ENCODE results near the gene BRSK1.

Gene BRSK1

DNA sequence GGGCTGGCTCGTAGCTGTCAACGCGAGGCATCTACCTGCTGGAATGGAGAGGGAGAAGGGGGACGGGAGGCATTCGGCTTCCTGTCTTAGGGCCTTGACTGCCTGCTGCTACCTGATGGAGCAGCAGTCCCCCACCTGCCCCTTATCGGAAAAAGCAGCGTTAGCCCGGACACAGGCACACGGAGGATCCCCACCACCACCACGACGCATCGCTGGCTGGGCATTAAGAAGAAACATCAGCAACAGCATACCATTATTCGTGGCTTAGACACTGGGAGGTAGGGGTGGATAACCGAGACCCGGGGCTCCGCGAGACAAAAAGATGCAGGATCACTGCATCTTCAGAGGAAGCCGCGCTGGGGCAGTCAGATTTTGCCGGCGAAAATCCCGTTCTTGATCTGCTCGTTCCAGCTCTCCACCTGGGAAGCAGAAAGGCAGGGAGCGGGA is 69.6 kb downstream of the BRSK1 start:
- DNase-seq (ENCODE audit: low read depth in 2 of 2) = no peak

DNA sequence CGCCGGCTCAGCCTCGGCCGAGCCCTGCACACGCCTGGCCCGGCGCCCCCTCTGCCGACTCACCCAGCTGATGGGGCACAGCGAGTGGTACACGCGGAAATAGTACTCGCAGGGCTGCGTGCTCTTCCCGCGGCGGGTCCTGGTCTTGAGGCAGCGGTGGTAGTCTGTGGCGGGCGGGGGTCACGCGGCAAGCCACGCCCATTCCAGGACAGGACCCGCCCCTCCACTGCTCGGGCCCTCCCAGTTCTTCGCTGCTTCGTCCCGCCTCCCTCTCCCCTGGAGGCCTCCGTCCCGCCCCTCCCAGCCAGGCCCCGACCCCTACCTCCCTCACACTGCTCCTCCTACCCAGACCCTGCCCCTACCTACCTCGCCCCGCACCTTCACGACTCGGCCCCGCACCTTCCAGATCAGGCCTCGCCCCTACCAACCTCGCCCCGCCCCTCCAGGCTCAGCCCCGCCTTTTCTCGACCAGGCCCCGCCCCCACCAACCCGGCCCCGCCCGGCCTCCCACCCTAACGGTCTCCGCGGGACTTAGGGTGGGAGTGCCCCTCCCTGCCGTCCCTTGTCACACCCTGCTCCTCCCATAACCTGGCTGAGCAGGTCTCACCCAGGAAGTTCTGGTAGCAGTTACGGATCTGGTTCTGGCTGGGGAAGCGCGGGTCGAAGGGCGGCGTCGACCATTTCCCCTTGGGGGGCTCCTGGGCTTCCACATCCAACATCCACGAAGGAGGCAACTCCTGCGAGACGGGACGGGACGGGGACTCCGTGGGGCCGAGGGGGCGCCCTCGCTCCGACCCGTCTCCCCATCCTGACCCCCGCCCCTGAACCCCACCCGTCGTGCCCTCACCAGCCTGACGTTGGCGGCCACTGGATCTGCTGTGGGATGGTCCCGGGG is 70.3 kb downstream of the BRSK1 start:
- DNase-seq (ENCODE audit: low read depth in 2 of 2) = peak in 1 of 2 donors; percentile 42

DNA sequence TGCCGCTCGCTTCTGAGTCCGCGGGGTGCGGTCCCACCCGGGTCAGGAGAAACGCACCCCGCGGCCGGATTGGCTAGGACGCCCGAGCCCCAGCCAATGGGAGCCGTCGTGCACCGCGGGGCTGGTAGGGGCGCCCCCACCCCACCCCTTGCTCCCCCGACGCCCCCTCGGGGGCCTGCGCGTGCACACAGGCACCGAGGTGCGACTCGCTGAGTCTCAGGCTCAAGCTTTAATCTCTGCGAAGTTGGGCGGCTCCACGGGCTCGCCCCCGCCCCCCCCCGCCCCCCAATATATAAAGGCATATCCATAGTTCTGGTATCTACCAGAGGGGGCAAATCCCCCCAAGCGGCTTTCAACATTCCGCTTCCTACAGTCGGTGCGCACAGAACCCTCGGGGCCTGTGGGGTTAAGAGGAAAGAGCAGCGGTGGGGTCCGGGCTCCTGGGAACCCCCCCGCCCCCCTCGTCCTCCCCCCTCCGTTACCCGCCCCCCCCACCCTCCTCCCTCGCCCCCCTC is 71.0 kb downstream of the BRSK1 start, which contains the start of gene COX6B2:
Gene COX6B2 (minus strand): TSS at position 22 of the 515 bp plus-strand sequence. CDS start 198 bp downstream, outside the sequence.
- no peak for DNase-seq (ENCODE audit: low read depth in 2 of 2)

DNA sequence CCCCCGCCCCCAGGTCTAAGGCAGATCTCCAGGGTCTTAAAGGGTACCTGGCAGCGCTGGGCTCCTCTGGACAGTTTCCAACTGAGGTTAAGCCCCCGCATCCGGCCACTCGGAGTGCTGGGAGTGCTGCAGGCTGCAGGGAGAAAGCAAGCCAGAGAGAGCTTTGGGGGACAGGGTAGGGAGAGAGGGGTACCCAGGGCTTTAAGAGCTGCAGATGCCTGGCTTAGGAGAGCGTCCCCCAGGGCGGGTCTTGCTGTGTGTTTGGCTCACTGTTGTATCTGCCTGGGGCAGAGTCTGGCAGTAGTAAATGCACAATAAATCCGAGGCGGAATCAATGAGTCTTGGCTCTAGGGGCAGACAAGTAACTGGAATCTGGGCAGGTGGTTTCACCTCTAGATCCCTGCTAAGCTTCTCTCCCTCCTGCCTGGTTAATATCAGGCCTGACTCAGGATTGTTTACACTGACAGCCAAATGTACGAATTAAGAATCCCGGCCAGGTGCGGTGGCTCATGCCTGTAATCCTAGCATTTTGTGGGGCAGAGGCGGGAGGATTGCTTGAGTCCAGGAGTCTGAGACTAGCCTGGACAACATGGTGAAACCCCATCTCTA is 71.5 kb downstream of the BRSK1 start:
- DNase-seq (ENCODE audit: low read depth in 2 of 2) = no peak

DNA sequence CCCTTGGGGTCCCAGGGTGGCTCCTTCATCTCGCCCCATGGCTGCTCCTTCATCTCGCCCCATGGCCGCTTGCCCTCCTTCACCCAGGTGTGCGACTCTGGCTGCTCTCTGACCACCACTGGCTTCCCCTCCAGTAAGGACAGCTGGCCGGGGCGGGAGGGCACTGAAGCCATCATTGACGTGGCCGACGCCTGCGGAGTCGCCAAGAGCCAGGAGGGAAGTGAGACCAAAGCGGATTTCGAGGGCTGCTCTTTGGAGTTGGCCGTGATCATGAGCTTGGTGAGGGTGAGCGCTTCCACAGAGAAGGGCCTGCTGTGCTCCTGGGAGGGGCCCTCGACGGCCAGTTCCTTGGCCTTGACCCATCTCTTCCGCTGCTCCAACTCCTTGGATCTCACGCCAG is 74.7 kb downstream of the BRSK1 start:
- DNase-seq (ENCODE audit: low read depth in 2 of 2) = no peak

DNA sequence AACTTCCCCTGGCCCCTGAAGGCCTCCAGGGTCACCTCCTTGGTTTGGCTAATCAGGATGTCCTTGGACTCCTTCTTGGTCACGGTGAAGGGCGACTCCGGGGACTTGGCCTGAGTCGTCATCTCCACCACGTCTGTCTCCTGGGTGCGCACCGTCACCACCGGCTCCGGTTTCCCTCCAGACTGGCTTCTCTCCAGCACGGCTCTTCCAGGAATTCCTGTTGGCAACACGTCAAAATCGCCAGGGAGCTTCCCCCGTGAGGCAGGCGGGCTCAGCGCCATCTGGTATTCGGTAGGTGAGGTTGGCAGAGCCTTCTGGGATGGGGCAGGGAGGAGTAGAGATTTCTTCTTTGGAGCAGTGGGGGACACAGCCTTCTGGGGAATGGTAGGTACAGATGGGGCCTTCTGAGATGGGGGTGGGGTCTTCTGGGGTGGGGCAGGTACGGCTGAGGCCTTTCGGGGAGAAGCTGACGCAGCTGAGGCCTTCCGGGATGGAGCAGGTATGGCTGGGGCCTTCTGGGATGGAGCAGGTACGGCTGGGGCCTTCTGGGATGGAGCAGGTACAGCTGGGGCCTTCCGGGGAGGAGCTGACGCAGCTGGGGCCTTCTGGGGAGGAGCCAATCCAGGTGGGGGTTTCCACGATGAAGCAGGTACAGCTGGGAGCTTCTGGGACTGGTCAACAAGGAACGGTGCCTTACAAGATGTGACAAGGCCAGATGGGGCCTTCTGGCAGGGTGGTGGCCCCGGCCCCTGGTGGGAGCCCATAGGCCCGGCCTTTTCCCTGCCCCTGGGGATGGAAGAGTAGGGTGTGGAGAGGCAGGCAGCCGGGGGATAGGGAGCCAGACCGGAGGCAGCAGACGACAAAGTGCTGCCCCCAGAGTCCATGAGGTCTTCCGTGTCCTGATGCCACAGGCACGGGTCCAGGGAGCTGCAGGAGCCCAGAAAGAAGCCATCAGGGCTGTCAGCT is 75.4 kb downstream of the BRSK1 start:
- no peak for DNase-seq (ENCODE audit: low read depth in 2 of 2)

DNA sequence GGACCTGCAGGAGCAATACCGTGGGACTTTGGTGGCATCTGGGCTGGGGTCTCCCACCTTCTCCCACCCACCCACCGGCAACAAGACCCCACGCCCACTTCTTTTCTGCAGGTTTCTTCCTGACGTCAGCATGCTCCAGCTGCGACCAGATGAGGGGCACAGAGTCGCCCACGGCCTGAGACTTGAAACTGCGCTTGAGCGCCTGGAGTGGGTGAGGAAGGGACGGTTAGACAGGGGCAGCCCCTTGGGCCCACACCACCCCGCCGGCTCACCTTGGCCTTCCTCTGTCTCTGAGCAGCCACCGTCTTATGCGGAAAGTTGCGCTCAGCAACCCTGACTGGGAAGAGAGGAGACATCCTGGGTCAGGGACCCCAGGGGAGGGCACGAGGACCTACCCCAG is 77.1 kb downstream of the BRSK1 start:
- no peak for DNase-seq (ENCODE audit: low read depth in 2 of 2)
